Mesothelial cell of epicardium (in vitro differentiated cells): ENCODE results near the gene CXCR5. TPM values are rescaled to one million over a fixed set of nuclear protein-coding genes. Genes with fewer than 3 reads are reported as not detected.

Experiments used
- DNase-seq, 2 experiments: peaks; one replicate each; pipeline ENCODE4 v3.0.0; 2021; ENCODE audit warnings: low spot score in 2 of 2; ENCODE audit not compliant: unreplicated experiment in 2 of 2
- H3K27ac Mint-ChIP-seq: 2 replicates; pipeline ENCODE4 v1.8.0; 2021; ENCODE audit warnings: mixed read lengths
- H3K27me3 Mint-ChIP-seq: 2 replicates; pipeline ENCODE4 v1.8.0; 2021; ENCODE audit warnings: low read depth, mixed read lengths
- H3K36me3 Mint-ChIP-seq: 2 replicates; pipeline ENCODE4 v1.8.0; 2021; ENCODE audit warnings: mixed read lengths
- H3K4me1 Mint-ChIP-seq: 2 replicates; pipeline ENCODE4 v1.8.0; 2021; ENCODE audit warnings: mixed read lengths
- H3K4me3 Mint-ChIP-seq: 2 replicates; pipeline ENCODE4 v1.8.0; 2021; ENCODE audit warnings: mild to moderate bottlenecking, moderate library complexity, mixed read lengths
- H3K9me3 Mint-ChIP-seq: 2 replicates; pipeline ENCODE4 v1.8.0; 2021; ENCODE audit warnings: mixed read lengths
- CTCF ChIP-seq: fragments of 200-600 bp; sonication (generic); IDR thresholded peaks from one replicate; pipeline ENCODE4 v1.5.0; 2021; ENCODE audit warnings: antibody characterized with exemption; ENCODE audit not compliant: unreplicated experiment
- total RNA-seq: library from RNA; stranded (reverse); gene quantifications from 3 replicates; pipeline ENCODE4 v1.2.1, GENCODE V29; 2021

CXCR5 gene
- total RNA-seq, 1 donor from 2014 or later: not detected

- H3K27me3 Mint-ChIP-seq: no peaks in the 10 kb centered on the region
- H3K27ac Mint-ChIP-seq: peak overlapping the region; percentile 98
- peak overlapping the region; percentile 96 for H3K4me3 Mint-ChIP-seq
- no peaks in the 10 kb centered on the region for H3K36me3 Mint-ChIP-seq
- DNase-seq: no peak
- no peaks in the 10 kb centered on the region for H3K9me3 Mint-ChIP-seq
- peaks cover 43% of the 10 kb centered on the region for H3K4me1 Mint-ChIP-seq
- no peak for TF ChIP-seq CTCF
Measured at GRCh38 chr11:118927554-118928100, 43.9 kb downstream of the CXCR5 start.

- TF ChIP-seq CTCF: peak; percentile 77
- no peaks in the 10 kb centered on the region for H3K9me3 Mint-ChIP-seq
- peak overlapping the region; percentile 98 for H3K27ac Mint-ChIP-seq
- peak; percentile 79 to 95 for DNase-seq
- H3K4me1 Mint-ChIP-seq: peaks cover 36% of the 10 kb centered on the region
- no peaks in the 10 kb centered on the region for H3K27me3 Mint-ChIP-seq
- peak overlapping the region; percentile 96 for H3K4me3 Mint-ChIP-seq
- H3K36me3 Mint-ChIP-seq: no peaks in the 10 kb centered on the region
Measured at GRCh38 chr11:118928101-118928869, 44.6 kb downstream of the CXCR5 start.

- Mint-ChIP-seq H3K4me1 (peaks cover 29% of the 10 kb centered on the region), H3K9me3 (no peaks in the 10 kb centered on the region), H3K27me3 (no peaks in the 10 kb centered on the region), H3K27ac (peak overlapping the region; percentile 98), H3K4me3 (peak overlapping the region; percentile 96), H3K36me3 (no peaks in the 10 kb centered on the region)
- no peak for TF ChIP-seq CTCF
- DNase-seq: peak in 1 of 2 experiments; percentile 71
Measured at GRCh38 chr11:118928870-118929500, 45.3 kb downstream of the CXCR5 start.

GRCh38 chr11:118929501-118930093 lies 45.9 kb downstream of the CXCR5 start:
- peak overlapping the region; percentile 94 for H3K27ac Mint-ChIP-seq

More at GRCh38 chr11:118929501-118930093, 45.9 kb downstream of the CXCR5 start:
- DNase-seq: peak; percentile 84
- Mint-ChIP-seq H3K36me3 (no peaks in the 10 kb centered on the region), H3K4me3 (peak overlapping the region; percentile 96), H3K27me3 (no peaks in the 10 kb centered on the region), H3K4me1 (peaks cover 26% of the 10 kb centered on the region), H3K9me3 (no peaks in the 10 kb centered on the region)
- TF ChIP-seq CTCF: no peak
